ENCODE data around the gene TRMT112.

DNA sequence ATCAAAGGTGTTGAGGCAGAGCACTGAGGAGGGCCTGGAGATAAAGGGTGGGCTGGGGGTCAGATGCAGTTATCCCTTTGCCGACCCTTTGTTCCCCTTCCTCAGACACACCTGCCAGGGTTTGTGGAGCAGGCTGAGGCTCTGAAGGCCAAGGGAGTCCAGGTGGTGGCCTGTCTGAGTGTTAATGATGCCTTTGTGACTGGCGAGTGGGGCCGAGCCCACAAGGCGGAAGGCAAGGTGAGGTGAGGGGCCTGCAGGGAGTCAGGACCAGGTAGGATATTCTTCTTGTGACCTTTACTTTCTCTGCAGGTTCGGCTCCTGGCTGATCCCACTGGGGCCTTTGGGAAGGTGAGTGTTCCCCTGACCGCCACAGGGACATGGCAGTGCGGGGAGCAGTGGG is 3.2 kb upstream of the TRMT112 start:
- TF ChIP-seq EP300 (IDR thresholded peaks at IDR 0.05) (no peak), POLR2A (IDR thresholded peaks at IDR 0.05; ENCODE audit: low read depth) (no peak), POLR2AphosphoS5 (IDR thresholded peaks at IDR 0.05) (no peak)
- TF ChIP-seq, protein P1, sequence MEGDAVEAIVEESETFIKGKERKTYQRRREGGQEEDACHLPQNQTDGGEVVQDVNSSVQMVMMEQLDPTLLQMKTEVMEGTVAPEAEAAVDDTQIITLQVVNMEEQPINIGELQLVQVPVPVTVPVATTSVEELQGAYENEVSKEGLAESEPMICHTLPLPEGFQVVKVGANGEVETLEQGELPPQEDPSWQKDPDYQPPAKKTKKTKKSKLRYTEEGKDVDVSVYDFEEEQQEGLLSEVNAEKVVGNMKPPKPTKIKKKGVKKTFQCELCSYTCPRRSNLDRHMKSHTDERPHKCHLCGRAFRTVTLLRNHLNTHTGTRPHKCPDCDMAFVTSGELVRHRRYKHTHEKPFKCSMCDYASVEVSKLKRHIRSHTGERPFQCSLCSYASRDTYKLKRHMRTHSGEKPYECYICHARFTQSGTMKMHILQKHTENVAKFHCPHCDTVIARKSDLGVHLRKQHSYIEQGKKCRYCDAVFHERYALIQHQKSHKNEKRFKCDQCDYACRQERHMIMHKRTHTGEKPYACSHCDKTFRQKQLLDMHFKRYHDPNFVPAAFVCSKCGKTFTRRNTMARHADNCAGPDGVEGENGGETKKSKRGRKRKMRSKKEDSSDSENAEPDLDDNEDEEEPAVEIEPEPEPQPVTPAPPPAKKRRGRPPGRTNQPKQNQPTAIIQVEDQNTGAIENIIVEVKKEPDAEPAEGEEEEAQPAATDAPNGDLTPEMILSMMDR (IDR thresholded peaks at IDR 0.05): no peak

All from esophagus muscularis mucosa (tissue), 4 donors.